HG02588 (cell line): ENCODE data around the gene SERPIND1.
"Not testable (repeated sequence)": the region's sequence is repeated elsewhere in the genome, so short reads cannot be mapped to it uniquely, and the experiment has no call there.

Experiments
- ATAC-seq: cut with Tn5 transposase; IDR thresholded peaks from one replicate; pipeline ENCODE4 v1.9.1; 2021; ENCODE audit warnings: mild to moderate bottlenecking, moderate library complexity; ENCODE audit not compliant: unreplicated experiment

SERPIND1 gene

DNA sequence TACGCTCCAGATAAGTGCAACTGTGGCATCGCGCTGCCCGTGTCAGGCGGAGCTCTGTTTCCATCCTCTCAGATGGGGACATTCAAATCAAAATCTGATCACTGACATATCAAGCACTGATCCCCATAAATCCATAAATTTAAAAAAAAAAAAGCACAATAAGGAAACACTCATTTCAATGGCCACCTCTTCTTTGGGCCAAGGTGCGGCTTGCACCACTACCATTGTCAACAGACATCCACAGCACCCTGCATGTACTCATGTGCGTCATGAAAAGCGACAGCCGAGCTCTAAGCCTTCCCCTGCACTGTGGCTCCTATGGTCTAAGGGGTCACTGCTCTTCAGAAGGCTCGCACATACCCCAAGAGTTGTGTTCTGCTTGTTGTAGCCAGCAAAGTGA is 26.7 kb upstream of the SERPIND1 start:
- ATAC-seq, result no peak

DNA sequence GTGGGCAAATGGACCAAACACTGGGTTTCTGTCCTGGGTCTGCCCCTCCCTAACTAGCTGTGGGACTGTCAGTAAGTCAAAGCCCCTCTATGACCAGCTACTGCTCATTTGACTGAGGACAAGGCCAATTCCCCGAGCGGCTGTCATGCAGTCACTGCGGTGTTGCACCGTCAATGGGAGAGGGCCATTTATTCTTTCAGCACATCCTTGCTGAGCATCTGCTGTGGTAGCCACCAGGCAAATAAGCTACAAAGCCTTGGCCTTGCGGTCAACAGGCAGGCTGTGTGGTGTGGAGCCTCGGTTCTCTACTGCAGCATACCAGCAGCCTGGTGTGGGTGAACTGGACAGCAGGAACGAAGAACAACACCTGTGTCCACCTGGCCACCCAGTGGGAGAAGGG is 25.8 kb upstream of the SERPIND1 start:
- no peak for ATAC-seq

DNA sequence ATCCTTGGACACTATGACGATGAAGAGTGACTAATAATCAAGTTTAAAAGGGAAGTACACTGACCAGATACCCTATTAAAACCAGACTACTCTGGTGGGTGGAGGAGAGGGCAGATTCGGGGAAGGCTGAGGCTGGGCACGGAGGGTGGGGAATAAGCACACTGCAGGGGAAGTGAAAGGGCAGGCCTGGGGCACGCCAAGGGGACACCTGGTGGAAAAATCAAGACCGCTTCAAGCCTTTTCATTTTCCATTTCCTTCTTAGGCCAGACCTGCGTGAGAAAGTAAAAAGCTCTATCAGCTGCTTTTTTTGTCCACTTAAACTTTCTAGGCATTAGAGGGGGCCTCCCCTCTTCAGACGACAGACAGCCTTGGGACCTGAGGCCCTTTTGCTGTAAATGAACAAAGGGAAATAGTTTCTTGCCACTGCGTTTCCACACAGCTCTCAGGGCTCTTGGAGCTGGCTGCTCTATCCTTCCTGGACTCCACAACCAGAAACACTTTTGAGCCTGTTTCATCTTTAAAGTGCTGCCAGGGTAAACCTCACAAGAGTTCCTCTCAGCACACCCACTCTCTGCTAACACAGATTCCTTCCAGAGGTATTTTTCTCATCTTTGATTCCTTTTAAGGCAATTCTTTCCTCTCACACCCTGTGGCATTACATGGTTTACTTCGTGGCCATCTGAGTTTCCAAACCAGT is 25.0 kb upstream of the SERPIND1 start:
- peak; percentile 67 for ATAC-seq

DNA sequence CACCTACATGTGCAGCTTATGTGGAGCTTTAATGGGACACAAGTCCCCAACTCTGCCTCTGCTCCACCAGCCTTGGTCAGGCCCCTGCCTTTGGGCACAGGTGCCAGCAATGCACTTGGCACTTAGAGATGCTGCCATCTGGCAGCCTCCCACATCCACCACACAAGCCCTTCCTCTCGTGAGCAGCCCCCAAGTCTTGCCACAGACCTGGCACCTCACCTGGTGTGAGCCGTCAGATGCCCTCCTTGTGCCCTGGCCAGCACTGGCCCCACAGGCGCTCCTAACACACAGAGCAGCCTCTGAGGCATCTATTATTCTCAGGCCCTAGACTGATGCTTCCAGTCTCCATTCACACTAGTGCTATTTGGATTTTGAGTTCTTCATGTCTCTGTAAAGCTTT is 24.5 kb upstream of the SERPIND1 start:
- no peak for ATAC-seq

DNA sequence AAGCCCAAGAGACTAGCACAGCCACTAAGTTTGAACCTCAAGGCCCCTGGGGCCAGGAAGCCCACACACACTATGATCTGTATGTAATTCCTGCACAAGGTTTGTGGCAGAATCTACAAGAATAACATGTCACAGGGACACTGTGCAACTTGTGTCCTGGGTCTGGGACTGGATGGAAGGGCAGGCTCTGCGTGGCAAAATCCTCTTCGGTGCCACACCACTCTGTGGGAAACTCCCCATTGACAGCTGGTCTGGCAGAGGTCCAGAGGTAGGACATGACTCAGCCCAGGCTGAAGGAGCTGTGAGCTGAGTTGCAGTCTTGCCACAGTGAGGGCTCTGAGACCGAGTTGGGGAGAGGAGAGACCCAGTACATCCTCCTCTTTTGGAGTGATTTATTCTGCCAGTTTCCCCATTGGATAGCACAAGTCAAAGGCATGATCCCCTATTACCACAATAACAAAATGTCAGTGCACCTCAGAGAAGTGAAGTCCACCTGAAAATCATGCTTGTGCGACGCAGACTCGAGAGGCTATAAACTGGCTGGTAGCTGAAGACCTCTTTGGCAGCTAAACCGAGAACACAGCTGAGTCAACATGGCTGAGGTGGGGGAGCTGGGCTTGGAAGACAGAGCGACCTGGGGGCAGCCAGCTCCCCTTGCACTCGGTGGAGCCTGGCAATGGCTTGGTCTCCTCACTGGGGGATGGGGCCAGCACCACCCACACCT is 23.3 kb upstream of the SERPIND1 start:
- peak; percentile 37 for ATAC-seq

DNA sequence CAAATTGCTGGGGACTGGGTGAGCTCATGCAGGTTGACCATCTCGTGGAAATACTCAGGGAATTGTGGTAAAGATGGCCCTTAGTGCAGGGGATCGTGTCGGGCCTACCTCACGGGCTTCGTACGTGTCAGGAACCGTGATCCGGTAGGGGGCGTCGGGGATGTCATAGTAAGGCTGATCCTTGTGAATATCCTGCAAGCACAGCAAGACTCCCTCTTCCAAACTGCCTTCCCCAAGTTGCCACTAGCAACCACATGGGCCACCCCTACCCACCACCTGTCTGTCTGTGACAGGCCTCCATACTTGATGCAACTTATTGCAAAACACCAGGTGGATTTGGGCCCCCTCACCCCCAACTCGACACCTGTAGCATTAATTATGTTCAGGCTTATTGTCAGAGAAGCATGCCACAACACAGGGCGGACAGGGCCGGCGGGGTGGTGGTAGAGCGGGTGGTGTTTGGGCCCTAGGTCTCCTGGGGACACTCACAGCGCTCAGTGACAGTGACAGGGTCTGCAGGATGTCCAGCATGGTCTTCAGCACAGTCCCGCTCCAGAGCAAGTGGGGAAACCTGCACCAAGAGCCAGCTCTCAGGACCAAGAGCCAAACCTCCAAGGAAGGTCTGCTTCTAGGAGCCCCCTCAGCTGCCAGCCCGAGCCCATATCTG is 22.6 kb upstream of the SERPIND1 start:
- no peak for ATAC-seq

DNA sequence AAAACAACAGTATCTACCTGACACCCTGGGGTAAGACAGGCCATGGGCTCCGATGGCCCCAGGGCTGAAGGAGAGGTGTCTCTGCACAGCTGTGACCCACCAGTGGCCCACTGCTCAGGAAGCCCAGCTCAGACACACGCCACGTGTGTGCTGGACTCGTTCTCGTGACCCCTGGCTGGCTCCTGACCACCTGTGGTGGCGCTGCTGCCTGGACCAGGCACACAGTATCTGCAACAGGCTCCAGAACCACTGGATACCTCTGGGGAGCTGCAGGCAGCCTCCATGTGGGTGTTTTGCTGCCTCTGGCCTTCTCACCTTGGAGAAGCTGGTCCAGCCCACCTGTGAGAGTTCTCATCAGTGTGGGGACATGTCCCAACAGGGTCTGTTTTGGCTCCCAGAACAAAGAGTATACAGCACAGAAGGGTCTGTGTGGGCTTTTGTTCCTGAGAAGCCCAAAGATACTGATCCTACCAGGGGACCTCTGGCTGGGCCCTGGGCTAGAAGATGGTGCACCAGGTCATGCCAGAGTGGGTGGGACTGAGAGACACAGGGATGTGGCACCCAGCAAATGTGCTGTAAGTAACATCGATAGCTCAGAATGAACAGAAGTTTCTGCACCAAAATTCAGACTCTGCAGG is 21.7 kb upstream of the SERPIND1 start:
- ATAC-seq, result no peak

DNA sequence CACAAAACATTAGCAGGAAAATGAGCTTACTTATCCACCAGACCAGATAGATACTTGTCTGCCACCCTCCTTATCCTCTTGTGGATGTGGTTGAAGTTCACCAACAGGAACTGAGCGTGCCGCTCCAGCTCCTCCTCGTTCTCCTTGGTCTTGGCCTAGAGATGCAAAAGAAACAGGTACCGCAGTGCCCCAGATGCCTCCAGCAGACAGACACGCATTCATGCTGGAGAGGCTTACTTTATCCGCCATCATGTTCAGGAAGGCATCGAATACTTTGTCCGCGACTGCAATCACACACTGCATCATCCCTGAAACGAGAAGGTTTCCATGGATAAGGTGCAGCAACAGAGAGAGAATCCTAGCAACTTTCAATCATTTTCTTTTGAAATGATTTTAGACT is 21.0 kb upstream of the SERPIND1 start:
- no peak for ATAC-seq

DNA sequence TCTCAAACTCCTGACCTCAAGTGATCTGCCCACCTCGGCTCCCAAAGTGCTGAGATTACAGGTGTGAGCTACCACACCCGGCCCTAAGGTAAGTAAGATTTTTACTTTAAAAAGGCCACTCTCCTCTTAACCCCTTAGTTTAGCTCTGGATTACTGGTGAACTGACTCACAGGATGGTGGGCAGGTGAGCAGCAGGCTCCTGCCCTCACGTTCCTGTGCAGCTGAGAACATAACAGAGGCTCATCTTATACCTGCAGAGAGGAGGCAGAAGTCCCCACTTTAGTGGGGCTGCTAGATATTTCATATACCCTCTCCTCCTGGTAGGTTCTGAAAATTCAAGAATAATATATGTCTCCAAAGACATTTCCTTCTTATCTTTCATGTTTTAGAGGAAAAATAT is 17.1 kb upstream of the SERPIND1 start:
- no peak for ATAC-seq

DNA sequence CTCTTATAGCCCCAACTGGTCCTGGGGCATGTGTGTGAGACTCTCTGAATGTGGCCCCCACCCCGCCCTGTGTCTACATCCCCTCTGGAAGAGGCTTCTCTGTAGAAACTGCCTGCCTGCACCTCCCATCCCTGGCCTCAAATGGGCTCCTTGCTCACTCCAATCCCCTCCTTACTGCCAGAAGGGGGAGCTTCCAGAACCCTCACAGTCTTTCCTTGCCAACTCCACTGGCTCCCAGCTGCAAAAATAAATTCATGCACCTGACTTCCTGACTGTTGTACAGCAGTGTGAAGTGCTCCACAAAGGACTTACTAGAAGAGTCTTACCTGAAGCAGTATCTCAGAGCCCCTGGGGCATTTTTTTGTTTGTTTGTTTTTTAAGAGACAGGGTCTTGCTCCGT is 15.2 kb upstream of the SERPIND1 start:
- ATAC-seq, result no peak

DNA sequence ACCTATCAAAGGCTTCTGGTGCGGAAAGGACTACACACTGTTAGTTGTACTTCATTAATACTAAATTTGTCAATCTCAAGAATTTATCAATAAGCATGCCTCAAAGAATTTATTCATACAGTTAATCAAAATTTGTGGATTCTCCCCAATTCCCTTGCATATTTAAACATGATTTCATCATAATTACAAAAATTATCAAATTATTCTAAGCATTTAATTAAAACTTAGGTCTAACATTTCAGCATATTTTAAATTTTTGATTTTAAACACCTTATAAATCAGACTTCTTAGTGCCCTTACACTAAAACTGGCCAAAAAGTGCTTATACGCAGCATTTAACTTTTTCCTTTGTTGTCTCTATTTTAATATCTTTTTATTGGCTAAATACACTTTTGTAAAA is 13.8 kb upstream of the SERPIND1 start:
- no peak for ATAC-seq

DNA sequence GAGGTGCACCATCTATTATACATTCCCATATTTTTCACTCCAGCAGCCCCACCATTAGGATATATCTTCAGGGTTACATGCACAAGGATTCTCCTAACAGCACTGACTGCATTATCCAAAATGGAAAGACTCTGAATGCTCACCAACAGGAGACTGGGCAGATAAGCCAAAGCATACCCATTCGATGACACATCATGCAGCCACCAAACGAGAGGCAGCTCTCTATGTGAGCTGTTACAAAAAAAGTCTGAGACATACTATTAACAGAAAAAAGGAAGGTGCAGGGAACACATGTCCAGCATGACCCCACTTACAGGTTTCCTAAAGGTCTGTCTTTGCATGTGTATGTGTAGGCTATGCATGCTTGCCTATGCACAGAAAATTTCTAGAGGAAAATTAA is 12.4 kb upstream of the SERPIND1 start:
- no peak for ATAC-seq

DNA sequence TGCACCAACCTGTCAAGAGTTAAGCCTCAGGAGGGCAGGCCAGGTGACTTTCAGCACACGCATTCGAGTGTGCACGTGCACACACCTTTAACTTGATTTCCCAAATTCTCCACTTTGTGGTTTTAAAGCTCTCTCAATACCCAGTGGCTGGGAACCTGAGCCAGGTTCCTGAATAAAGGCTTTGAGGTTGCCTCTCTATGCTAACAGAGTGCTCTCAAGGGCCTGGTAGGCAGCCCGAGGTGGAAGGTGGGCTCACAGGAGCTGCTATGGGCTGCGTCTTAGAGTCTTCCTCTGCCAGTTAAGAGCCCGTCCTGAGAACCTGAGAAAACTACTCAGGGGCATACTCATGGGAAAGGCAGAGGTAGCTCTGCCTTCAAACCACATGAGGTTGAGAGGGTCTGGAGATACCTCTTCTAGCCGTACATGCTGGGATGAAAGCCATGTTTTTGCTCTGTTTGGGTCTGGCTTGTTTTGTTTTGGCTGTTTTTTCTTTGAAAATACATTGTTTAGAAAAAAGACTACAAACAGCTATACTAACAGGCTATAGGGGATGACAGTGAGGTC is 11.6 kb upstream of the SERPIND1 start:
- no peak for ATAC-seq

DNA sequence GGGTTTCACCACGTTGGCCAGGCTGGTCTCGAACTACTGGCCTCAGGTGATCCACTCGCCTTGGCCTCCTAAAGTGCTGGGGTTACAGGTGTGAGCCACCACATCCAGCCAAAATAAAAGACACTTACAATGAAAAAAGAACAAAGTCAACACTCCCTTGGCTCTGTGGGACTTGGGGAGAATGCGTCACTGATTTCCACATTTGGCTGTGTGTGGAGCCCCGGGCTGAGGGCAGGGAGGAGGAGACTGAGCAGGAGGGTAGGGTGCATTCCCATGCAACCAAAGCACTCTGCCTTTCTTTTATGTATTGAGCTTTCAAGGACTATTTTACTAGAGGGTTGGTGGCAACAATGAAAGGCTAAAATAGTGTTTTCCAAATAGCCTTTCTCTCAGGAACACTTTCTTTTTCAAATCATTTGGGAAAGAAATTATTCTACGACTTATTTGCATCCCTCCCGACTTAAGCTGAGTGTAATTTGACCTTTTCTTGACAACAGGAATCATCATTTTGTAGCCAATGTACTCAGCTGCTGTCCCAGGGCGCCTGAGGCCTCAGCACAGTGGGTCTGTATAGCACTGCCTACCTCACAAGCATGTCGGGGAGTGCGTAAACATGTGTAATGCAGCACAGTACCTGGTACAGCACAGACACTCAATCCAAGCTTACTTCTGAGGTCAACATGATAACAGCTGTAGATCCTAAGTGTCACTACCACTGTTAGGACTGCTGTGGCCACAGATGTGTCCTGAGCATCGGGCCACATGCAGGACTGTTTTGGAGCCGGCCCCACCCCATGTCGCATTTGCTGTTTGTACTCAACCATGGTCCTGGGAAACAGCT is 10.1 kb upstream of the SERPIND1 start:
- ATAC-seq, result no peak

DNA sequence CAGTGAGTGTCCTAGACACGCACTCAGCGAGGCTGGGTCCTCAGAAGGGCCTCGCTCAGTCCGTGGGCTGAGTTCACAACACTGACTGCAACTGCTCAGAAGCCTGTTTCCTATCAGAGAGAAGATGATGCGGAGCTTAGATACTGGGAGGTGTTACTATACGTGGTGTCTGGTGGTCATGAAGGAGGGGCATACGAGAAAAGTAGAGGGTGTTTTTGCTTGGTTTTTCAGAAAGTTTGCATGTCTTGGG is 9.5 kb upstream of the SERPIND1 start:
- no peak for ATAC-seq

DNA sequence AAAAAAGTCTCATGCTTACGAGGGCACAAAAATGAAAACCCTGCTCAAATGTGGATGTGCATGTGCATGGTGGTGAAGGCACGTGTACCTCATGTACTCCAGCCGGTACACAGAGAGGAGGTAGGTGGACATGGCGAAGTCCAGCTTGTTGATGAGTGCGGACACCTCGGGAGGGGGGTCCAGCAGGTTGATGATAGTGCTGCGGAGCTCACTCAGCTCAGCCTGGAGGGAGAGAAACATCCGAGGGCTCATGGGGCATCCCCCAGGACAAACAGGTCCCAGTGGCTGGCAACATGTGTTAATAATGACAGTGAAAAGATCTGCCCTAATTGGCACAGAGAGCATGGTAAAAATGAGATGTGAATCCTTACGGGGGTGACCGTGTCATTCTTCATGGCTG is 9.2 kb upstream of the SERPIND1 start:
- no peak for ATAC-seq

DNA sequence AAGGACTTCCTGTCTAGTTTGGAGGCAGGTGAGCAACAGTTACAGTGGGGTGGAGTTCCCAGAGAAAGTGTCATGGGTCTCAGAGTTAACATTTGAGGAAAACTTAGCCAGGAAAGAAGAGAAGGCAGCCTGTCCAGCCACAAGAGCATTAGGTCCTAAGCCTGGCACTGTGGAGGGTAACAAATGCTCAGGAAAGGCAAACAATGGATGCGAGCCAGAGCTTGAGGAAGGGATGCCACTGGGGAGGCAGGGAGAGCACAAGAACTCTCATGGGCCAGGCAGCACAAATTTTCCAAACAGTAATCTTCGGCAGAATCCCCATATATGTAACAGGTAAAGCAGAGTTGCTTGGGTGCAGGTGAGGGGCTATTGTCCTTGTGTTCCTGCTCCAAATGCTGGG is 8.0 kb upstream of the SERPIND1 start:
- ATAC-seq, result no peak

DNA sequence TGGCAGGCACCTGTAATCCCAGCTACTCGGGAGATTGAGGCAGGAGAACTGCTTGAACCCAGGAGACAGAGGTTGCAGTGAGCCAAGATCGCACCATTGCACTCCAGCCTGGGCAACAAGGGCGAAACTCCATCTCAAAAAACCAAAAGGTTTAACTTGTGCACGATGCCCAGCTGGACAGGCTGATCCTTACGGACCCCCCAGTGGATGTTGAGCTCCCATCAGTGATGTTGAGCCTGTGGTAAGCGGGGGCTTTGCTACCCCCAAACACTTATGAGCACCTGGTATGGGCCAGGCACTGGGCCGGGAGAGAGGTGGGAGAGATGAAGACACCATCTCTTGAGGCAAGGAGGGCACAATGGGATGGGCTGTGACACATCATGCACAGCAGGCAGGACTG is 7.4 kb upstream of the SERPIND1 start:
- ATAC-seq, result no peak

DNA sequence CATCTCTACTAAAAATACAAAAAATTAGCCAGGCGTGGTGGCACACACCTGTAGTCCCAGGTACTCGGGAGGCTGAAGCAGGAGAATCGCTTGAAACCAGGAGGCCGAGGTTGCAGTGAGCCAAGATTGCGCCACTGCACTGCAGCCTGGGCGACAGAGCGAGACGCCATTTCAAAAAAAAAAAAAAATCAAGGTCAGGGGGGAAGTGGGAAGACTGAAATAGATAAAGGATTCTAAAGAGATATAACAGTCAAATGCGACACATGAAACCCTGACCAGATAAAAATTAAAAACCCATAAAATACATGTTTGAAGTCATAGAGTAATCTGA is 4.5 kb upstream of the SERPIND1 start:
- not testable (repeated sequence) for ATAC-seq

DNA sequence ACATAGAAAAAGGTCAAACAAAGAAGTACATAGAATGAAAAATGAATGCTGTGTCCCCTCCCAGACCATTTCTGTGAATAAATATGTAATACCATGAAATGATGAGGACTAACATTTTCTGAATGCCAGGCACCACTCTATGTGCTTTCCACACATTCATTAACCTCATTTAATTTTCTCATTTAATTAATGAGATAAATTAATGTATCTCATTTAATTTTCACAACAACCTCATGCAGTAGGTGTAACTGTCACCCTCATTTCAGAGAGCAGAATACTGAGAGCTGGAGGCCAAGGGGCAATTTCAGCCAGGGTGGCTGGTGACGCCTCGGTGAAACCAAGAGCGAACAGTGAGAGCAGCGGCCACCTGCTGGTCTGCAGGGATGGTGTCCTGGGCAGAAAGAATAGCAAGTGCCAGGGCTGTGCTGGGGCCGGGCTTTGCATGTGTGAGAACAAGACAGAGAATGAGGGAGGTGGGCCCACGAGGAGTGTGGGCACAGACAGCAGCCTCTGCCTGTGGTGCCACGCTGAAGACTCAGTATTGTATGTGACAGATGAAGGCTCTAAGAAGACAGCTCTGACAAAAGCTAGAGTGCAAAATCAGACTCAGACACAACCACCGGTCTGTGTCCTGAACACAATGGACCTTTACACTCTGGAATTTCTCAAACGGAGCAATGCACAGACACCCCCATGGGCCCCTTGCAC is 1.8 kb upstream of the SERPIND1 start:
- no peak for ATAC-seq
